HG03039 (cell line): ENCODE data around the gene GALNT17.

ENCODE experiments used
- ATAC-seq: cut with Tn5 transposase; IDR thresholded peaks from one replicate; pipeline ENCODE4 v1.9.1; 2021; ENCODE audit warnings: mild to moderate bottlenecking, moderate library complexity; ENCODE audit not compliant: unreplicated experiment

The GALNT17 gene

DNA sequence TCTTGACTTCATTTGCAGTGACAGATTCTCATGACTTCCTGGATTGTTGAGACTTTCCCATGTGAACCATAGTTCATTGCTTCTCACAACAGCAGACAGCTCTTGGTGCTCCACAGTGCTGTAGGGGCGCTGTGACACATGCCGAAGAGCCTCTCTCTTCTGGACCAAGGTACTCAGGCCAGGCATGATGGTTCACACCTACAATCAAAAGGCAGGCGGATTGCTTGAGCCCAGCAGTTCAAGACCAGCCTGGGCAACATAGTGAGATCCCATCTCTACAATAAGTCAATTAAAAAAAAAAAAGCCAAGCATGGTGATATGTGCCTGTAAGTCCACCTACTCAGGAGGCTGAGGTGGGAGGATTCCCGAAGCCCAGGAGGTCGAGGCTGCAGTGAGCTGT, 354.5 kb downstream of the GALNT17 start:
- ATAC-seq: no peak

DNA sequence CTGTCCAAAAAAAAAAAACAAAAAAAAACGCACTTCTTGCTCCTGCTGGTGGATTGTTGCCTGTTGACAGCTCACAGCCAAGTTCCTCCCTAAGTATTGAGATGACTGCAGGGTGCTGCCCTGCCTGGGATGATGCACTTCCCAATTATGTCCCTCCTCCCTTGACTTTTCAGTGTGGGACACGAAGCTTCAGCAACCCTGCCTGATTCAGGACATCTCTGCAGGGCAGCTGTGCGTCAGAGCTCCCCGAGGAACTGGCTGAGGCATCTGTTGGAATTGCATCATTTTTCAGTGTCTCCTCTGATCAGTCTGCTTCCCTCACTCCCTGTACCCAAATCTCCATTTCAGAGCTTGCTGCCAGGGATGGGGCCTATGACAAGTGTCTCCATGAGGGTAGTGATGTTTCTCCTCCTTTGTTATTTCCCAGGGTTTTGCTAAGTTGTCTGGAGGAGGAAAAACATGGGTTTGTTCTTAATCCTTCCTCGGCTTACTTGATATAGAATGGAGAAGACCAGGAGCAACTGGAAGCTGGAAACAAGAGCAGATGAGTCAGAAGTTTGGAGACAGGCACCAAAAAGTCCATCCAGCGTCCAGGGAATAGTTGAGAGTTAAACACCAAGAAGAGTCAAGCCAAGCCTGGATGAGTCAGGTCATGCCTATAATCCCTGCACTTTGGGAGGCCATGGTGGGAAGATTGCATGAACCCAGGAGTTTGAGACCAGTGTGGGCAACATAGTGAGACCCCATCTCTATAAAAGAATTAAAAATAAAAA, 355.1 kb downstream of the GALNT17 start:
- no peak for ATAC-seq

- no peak for ATAC-seq
Observed at GRCh38 chr7:71488308-71488707, 356.4 kb downstream of the GALNT17 start.

- ATAC-seq: no peak
Observed at GRCh38 chr7:71491336-71491735, 359.4 kb downstream of the GALNT17 start.

DNA sequence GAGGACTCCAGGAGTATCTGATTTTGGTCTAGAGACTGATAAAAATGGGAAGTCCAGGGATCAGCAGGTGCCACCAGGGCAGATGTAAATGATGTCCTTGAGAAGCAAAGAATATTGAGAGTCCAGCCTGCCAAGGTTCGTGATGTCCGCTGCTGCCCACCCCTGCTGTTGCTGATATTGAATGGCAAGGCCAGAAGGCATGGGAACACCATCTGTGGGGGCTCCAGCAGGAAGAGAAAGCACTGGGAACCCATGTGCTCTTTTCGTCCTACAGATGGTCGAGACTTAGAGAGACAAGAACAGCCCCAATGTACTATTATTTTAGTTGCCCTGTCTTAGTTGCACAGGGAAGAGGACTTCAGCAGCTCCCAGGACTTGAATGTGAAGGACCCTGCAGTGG, 363.9 kb downstream of the GALNT17 start:
- ATAC-seq: no peak

GRCh38 chr7:71497256-71497946, 365.5 kb downstream of the GALNT17 start:
- no peak for ATAC-seq

GRCh38 chr7:71498381-71498780, 366.4 kb downstream of the GALNT17 start:
- no peak for ATAC-seq

- no peak for ATAC-seq
Observed at GRCh38 chr7:71504697-71505441, 372.9 kb downstream of the GALNT17 start.

DNA sequence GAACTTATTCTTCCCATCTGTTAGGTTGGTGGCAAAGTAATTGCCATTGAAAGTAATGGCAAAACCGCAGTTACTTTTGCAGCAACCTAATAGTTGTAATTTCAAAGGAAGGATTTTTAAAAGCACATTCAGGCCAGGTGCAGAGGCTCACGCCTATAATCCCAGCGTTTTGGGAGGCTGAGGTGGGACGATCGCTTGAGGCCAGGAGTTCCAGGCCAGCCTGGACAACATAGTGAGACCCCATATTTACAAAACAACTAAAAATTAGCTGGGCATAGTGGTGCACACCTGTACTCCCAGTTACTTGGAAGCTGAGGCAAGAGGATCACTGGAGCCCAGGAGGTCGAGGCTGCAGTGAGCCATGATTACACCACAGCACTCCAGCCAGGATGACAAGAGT, 374.9 kb downstream of the GALNT17 start:
- no peak for ATAC-seq

DNA sequence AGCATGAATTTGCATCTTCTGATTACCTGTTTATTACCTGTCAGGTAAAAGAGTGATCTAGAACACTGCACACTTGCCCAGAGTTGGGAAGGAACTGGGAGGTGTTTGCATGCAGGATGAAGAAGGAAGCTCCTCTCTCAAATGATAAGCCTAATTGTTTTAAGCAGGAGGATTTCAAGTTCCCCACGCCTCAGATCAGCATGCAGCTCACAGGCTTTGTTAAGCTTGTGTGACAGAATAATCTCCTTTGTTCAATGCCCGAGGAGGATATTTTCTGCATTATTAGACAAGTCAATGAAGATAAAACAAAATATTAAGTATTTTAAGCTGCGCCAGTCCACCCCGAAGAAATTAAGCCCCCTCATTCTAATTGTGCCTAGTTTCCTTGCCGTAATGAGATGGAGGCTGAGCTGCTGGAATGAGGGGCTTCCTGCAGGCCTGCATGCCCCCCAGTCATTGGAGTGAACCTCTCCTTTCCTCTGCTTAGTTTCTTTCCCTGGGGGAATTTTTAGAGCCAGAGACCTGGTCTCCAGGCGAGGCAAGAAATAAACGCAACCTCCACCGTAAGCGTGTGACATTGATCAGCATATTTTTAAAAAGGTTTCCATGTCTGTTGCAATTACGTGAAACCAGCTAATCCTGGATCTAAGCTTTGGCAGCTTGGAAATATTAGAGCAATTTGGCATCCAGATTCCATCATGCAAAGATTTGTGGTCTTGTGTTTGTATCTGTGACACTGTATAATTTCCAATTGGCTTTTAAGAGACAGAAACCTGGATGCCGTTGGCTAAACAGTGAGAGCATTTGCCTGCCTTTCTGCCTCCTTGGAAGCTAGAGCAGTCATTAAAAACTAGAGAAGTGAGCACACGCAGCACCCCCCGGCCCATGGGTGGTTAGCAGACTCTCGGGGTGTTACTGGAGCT, 376.0 kb downstream of the GALNT17 start:
- ATAC-seq: no peak

- no peak for ATAC-seq
Observed at GRCh38 chr7:71509381-71509780, 377.4 kb downstream of the GALNT17 start.

DNA sequence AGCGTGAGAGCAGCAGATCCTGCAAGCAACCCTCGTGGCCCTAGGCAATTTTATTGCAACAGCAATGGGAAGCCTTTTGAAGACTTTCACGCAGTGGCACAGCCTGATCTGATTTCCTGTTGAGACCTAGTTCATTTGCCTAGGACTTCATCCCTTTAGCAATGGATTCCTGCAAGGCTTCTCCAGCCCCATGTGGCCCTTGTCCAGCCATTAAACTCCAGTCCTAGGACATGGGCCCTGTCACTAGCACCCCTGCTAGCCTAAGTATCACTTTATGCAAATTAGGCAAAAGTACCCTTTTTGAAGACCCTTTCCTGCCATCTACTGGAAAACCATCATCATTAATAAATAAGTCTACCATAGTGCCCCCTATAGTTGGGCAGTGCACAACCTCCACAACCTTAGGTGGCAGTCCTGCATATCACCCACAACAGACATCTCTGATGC, 379.4 kb downstream of the GALNT17 start:
- ATAC-seq: no peak

GRCh38 chr7:71517940-71518699, 386.2 kb downstream of the GALNT17 start:
- no peak for ATAC-seq

GRCh38 chr7:71518880-71519279, 386.9 kb downstream of the GALNT17 start:
- no peak for ATAC-seq

GRCh38 chr7:71521506-71521905, 389.6 kb downstream of the GALNT17 start:
- no peak for ATAC-seq

DNA sequence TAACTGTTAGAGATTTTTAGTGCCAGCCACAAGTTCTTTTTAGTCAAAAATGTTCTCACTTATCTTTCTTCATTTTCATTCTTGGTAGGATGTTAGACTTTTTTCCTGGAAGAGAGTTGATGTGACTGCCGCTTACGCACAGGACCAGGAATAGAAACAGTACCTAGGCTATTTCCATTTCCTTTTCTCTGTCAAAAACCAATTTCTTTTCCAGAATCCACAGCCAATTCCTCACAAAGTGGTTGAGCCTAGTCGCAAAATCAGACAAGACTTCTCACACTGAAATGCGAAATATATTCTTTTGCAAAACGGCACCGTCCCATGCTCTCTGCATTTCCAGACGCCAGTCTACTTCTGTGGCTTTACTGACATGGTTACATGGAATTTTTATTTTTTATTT, 394.2 kb downstream of the GALNT17 start:
- no peak for ATAC-seq

DNA sequence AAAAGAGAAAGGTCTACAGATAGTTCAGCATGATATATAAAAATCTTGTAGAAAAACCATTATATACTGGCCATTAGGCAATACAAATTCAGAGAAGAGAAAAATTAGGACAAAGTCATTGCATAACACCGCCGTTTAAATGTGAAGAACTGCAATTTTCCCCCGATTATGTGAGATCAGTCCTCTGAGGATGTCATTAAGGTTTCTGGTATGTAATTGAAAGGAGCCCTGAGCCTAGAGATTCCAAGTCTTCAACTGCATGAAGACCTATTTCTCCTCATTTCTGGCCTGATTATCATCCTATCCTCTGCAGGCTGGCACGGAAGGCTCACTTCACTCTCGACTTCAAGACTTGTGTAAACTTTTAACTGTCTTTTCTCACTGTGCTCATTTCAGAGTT, 395.3 kb downstream of the GALNT17 start:
- ATAC-seq: no peak

GRCh38 chr7:71535616-71536015, 403.7 kb downstream of the GALNT17 start:
- ATAC-seq: no peak

DNA sequence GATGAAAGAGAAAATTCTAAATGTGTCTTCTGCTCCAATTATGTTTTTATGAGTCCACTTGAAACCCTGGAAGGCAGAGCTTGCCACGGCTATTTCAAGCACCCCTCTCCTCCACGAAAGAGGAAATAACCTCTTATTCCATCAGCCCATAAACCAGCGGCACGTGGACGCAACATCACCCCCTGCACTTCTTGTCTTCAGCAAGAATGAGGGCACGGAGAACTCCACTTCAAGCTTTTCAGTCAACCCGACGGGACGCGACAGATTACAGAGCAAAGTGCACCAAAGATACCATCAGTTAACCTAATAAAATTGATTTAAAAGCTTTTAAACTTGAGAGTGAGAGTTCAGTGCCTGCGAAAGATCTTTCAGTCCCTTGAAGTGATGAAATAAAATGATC, 406.3 kb downstream of the GALNT17 start:
- ATAC-seq: no peak

DNA sequence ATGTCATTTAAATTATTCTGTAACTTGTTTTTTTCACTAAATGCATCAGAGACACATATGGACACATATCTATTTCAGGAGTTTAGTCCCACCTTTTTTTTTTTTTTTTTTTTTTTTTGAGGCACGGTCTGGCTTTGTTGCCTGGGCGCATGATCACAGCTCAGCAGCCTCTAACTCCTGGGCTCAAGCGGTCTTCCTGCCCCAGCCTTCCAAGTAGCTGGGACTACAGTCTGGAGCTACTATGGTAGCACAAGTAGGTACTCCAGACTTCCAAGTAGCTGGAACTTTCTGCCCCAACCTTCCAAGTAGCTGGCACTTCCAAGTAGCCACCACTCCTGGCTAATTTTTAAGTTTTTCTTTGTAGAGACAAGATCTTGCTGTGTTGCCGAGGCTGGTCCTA, 407.7 kb downstream of the GALNT17 start:
- ATAC-seq: no peak
